ENCODE data around the gene LPCAT2.

The LPCAT2 gene

DNA sequence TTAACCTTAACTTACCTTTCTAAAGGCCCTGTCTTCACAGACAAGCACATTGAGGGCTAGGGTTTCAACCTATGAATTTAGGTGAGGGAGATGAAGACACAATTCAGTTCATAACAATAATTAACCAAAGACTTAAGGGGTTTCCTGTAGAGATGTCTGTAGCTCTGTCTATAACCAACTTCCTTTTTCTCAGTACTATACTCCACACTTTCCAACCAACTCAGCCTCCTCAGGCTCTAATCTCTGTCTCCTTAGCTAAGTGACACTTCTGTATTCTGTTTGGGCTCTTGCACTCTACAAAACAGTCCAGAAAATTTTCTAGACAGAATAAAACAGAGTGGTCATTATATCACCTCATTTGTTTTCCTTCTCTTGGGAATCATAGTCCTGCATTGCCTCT is 83.4 kb downstream of the LPCAT2 start:
- TF ChIP-seq FOXM1 (IDR thresholded peaks at IDR 0.05; ENCODE audit: borderline replicate concordance, low read depth) (no peak), TAF1 (IDR thresholded peaks at IDR 0.05; ENCODE audit: low read depth) (no peak), EGR1 (IDR thresholded peaks at IDR 0.05) (no peak), EP300 (IDR thresholded peaks at IDR 0.05; ENCODE audit: borderline replicate concordance) (no peak), TCF12 (IDR thresholded peaks at IDR 0.05; ENCODE audit: low read depth) (no peak), YY1 (IDR thresholded peaks at IDR 0.05; ENCODE audit: low read depth) (no peak), CEBPB (IDR thresholded peaks at IDR 0.05) (no peak), NFIC (IDR thresholded peaks at IDR 0.05) (no peak), CREB1 (IDR thresholded peaks at IDR 0.05; ENCODE audit: low read depth) (no peak), RAD21 (IDR thresholded peaks at IDR 0.05; ENCODE audit: low read depth) (no peak)
- TF ChIP-seq, protein P1, sequence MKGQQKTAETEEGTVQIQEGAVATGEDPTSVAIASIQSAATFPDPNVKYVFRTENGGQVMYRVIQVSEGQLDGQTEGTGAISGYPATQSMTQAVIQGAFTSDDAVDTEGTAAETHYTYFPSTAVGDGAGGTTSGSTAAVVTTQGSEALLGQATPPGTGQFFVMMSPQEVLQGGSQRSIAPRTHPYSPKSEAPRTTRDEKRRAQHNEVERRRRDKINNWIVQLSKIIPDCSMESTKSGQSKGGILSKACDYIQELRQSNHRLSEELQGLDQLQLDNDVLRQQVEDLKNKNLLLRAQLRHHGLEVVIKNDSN (IDR thresholded peaks at IDR 0.05): no peak

DNA sequence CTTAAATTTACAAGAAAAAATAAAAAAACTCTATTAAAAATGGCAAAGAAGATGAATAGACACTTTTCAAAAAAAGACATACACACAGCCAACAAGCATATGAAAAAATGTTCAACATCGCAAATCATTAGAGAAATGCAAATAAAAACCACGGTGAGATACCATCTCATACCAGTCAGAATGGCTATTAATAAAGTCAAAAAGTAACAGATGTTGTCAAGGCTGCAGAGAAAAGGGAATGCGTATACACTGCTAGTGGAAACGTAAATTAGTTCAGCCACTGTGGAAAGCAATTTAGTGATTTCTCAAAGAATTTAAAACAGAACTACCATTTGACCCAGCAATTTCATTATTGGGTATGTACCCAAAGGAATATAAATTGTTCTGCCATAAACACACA is 89.1 kb downstream of the LPCAT2 start:
- no peak for TF ChIP-seq TEAD4 (IDR thresholded peaks at IDR 0.05)
- TF ChIP-seq TAF1 (IDR thresholded peaks at IDR 0.05; ENCODE audit: low read depth): no peak
- TF ChIP-seq, protein P1 (IDR thresholded peaks at IDR 0.05): no peak
- TF ChIP-seq, protein P2, sequence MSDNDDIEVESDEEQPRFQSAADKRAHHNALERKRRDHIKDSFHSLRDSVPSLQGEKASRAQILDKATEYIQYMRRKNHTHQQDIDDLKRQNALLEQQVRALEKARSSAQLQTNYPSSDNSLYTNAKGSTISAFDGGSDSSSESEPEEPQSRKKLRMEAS (IDR thresholded peaks at IDR 0.05): no peak
- no peak for TF ChIP-seq ZBTB7A (IDR thresholded peaks at IDR 0.05; ENCODE audit: low read depth)
- TF ChIP-seq YY1 (IDR thresholded peaks at IDR 0.05; ENCODE audit: low read depth): no peak
- TF ChIP-seq NFIC (IDR thresholded peaks at IDR 0.05): no peak
- TF ChIP-seq FOXM1 (IDR thresholded peaks at IDR 0.05; ENCODE audit: borderline replicate concordance, low read depth): no peak
- TF ChIP-seq CEBPB (IDR thresholded peaks at IDR 0.05): no peak
- no peak for TF ChIP-seq EGR1 (IDR thresholded peaks at IDR 0.05)
- no peak for TF ChIP-seq CREB1 (IDR thresholded peaks at IDR 0.05; ENCODE audit: low read depth)
- no peak for TF ChIP-seq TCF12 (IDR thresholded peaks at IDR 0.05; ENCODE audit: low read depth)

DNA sequence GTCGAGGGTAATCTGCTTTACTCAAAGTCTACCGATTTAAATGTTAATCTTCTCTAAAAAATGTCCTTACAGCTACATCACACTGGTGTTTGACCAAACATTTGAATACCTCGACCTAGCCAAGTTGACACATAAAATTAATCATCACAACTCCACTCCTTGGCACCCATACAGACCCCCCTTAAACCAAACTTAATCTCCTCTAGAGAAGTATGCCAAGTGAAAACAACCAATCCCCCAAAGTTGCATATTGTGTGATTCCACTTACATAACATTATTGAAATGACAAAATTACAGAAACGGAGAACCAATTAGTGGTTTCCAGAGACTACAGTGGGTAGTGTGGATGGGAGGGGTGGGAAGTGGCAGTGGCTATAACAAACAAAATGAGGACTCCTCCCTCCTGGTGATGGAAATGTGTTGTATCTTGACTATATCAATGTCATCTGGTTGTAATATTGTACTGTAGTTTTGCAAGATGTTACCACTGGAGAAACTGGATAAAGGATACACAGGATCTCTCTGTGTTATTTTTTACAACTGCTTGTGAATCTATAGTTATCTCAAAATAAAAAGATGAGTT is 97.0 kb downstream of the LPCAT2 start:
- TF ChIP-seq CEBPB (IDR thresholded peaks at IDR 0.05) (no peak), YY1 (IDR thresholded peaks at IDR 0.05; ENCODE audit: low read depth) (no peak), FOXM1 (IDR thresholded peaks at IDR 0.05; ENCODE audit: borderline replicate concordance, low read depth) (no peak), CREB1 (IDR thresholded peaks at IDR 0.05; ENCODE audit: low read depth) (no peak)

DNA sequence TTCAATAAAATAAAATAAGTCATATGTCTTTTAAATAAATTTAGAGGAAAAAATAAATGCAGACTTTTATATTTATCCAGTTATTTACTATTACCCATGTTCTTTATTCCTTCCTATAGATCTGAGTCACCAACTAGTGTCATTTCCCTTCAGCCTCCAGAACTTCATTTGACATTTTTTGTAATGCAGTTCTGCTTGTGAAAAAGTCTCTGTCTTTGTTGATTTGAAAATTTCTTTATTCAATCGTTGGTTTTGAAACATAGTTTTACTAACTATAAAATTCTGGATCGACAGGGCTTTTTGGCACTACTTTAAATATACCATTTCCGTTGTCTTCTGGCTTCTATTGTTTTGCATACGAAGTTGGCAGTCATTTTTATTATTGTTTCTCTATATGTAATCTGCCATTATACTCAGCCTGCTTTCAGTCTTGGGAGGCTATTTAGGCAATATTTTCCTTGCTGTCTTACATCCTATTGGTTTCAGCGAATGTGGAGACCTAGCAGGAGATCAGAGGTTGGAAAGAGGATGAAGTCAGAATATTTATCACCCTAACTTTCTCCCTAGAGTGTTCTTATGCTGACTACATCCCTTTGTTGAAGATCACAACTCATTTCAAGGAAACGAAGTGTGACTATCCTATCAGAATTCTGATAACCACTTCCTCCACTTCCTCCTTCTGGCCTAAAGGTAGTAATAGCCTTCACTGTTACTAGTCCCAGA is 104.9 kb downstream of the LPCAT2 start:
- TF ChIP-seq FOXM1 (IDR thresholded peaks at IDR 0.05; ENCODE audit: borderline replicate concordance, low read depth): no peak
- no peak for TF ChIP-seq TEAD4 (IDR thresholded peaks at IDR 0.05)
- no peak for TF ChIP-seq ZBTB7A (IDR thresholded peaks at IDR 0.05; ENCODE audit: low read depth)
- TF ChIP-seq, protein P1 (IDR thresholded peaks at IDR 0.05): no peak
- no peak for TF ChIP-seq TAF1 (IDR thresholded peaks at IDR 0.05; ENCODE audit: low read depth)
- TF ChIP-seq EGR1 (IDR thresholded peaks at IDR 0.05): no peak
- TF ChIP-seq CREB1 (IDR thresholded peaks at IDR 0.05; ENCODE audit: low read depth): no peak
- TF ChIP-seq, protein P2 (IDR thresholded peaks at IDR 0.05): no peak
- no peak for TF ChIP-seq YY1 (IDR thresholded peaks at IDR 0.05; ENCODE audit: low read depth)
- no peak for TF ChIP-seq RAD21 (IDR thresholded peaks at IDR 0.05; ENCODE audit: low read depth)

DNA sequence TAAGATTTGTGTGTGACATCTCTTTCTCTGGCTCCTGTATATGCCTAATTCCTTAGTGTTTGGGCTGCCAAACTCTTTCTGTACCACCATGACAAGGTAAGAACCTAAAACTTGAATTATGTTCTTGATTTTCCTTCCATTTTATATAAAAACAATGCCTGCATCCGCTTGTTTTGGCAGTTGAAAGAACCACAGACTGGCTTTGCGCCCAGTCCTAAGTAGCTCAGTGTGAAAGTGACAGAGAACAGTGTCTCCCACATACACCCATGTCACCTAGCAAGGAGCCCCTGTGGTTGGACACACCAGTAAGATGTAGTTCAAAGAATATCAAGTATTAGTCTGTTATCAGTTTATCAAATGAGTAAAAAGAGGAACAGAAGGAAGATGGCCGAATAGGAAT is 106.2 kb downstream of the LPCAT2 start:
- TF ChIP-seq EGR1 (IDR thresholded peaks at IDR 0.05) (no peak), CREB1 (IDR thresholded peaks at IDR 0.05; ENCODE audit: low read depth) (no peak), FOXM1 (IDR thresholded peaks at IDR 0.05; ENCODE audit: borderline replicate concordance, low read depth) (no peak), TEAD4 (IDR thresholded peaks at IDR 0.05) (no peak), YY1 (IDR thresholded peaks at IDR 0.05; ENCODE audit: low read depth) (no peak), RAD21 (IDR thresholded peaks at IDR 0.05; ENCODE audit: low read depth) (no peak), TAF1 (IDR thresholded peaks at IDR 0.05; ENCODE audit: low read depth) (no peak), NFIC (IDR thresholded peaks at IDR 0.05) (no peak), CEBPB (IDR thresholded peaks at IDR 0.05) (no peak), TCF12 (IDR thresholded peaks at IDR 0.05; ENCODE audit: low read depth) (no peak), EP300 (IDR thresholded peaks at IDR 0.05; ENCODE audit: borderline replicate concordance) (no peak)
- TF ChIP-seq, protein P2 (IDR thresholded peaks at IDR 0.05): no peak
- TF ChIP-seq, protein P1 (IDR thresholded peaks at IDR 0.05): no peak
- TF ChIP-seq, protein P3, sequence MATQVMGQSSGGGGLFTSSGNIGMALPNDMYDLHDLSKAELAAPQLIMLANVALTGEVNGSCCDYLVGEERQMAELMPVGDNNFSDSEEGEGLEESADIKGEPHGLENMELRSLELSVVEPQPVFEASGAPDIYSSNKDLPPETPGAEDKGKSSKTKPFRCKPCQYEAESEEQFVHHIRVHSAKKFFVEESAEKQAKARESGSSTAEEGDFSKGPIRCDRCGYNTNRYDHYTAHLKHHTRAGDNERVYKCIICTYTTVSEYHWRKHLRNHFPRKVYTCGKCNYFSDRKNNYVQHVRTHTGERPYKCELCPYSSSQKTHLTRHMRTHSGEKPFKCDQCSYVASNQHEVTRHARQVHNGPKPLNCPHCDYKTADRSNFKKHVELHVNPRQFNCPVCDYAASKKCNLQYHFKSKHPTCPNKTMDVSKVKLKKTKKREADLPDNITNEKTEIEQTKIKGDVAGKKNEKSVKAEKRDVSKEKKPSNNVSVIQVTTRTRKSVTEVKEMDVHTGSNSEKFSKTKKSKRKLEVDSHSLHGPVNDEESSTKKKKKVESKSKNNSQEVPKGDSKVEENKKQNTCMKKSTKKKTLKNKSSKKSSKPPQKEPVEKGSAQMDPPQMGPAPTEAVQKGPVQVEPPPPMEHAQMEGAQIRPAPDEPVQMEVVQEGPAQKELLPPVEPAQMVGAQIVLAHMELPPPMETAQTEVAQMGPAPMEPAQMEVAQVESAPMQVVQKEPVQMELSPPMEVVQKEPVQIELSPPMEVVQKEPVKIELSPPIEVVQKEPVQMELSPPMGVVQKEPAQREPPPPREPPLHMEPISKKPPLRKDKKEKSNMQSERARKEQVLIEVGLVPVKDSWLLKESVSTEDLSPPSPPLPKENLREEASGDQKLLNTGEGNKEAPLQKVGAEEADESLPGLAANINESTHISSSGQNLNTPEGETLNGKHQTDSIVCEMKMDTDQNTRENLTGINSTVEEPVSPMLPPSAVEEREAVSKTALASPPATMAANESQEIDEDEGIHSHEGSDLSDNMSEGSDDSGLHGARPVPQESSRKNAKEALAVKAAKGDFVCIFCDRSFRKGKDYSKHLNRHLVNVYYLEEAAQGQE (IDR thresholded peaks at IDR 0.05; ENCODE audit: low read depth): no peak

DNA sequence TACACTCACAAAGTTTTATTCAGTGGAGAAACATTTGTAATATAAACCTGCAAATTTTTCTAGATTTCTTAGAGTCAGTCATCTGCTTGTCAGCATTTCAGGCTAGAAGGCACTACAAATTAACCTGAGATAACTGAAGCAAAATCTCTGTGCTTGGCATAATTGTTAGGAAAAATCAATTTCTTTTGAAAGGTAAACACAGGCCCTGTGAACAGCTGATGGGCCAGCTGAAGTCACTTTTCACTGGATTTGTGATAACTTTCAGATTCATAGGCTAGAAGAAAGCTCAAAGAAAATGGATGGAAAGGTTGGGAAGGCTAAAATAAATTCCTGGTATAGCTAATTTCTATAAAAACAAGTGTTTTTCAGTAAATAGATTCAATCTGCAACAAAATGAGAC is 112.9 kb downstream of the LPCAT2 start:
- TF ChIP-seq TAF1 (IDR thresholded peaks at IDR 0.05; ENCODE audit: low read depth) (no peak), RAD21 (IDR thresholded peaks at IDR 0.05; ENCODE audit: low read depth) (no peak), ZBTB7A (IDR thresholded peaks at IDR 0.05; ENCODE audit: low read depth) (no peak), FOXM1 (IDR thresholded peaks at IDR 0.05; ENCODE audit: borderline replicate concordance, low read depth) (no peak)
- TF ChIP-seq, protein P2 (IDR thresholded peaks at IDR 0.05): no peak
- TF ChIP-seq, protein P1 (IDR thresholded peaks at IDR 0.05): no peak
